Measurements from ENCODE around the gene FCRLA.

DNA sequence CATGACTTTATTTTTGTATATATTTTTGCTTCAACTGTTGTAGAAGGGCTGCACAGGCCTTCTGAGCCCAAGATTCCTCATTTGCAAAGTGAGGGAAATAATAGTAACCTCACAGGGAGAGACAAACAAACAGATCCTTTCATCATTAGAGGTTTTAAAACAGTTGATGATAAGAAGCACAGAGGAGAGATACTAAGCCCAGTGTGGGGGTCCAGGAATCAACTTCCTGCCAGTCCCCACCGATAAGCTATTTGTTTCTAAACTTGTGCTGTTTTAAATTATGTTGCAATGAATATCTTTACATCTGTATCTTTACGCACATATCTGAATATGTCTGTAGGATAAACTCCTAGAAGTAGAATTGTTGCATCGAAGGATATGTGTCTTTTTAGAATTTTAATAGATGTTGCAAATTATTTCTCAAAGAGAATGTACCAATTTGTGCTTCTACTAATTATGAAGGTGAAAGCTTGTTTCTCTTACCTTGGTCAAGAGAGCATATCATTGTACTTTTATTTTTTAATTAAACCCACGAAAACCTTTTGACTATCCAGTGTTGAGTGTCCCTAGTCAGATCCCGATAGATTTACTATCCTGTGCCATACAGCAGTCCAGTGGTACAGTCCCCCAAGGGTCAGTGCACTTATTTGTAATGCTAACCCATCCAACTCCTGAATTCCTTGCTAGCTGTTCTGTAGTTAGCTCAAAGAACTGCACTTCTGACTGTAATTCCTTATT lies 25.1 kb downstream of the FCRLA start:
- TF ChIP-seq, protein P1, sequence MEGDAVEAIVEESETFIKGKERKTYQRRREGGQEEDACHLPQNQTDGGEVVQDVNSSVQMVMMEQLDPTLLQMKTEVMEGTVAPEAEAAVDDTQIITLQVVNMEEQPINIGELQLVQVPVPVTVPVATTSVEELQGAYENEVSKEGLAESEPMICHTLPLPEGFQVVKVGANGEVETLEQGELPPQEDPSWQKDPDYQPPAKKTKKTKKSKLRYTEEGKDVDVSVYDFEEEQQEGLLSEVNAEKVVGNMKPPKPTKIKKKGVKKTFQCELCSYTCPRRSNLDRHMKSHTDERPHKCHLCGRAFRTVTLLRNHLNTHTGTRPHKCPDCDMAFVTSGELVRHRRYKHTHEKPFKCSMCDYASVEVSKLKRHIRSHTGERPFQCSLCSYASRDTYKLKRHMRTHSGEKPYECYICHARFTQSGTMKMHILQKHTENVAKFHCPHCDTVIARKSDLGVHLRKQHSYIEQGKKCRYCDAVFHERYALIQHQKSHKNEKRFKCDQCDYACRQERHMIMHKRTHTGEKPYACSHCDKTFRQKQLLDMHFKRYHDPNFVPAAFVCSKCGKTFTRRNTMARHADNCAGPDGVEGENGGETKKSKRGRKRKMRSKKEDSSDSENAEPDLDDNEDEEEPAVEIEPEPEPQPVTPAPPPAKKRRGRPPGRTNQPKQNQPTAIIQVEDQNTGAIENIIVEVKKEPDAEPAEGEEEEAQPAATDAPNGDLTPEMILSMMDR (IDR thresholded peaks at IDR 0.05 in 8 of 11, conservative IDR thresholded peaks at IDR 0.05 in 3 of 11) = no peak
- TF ChIP-seq POLR2A (IDR thresholded peaks at IDR 0.05) = no peak
